ENCODE results near the gene ATRN.

The ATRN gene

DNA sequence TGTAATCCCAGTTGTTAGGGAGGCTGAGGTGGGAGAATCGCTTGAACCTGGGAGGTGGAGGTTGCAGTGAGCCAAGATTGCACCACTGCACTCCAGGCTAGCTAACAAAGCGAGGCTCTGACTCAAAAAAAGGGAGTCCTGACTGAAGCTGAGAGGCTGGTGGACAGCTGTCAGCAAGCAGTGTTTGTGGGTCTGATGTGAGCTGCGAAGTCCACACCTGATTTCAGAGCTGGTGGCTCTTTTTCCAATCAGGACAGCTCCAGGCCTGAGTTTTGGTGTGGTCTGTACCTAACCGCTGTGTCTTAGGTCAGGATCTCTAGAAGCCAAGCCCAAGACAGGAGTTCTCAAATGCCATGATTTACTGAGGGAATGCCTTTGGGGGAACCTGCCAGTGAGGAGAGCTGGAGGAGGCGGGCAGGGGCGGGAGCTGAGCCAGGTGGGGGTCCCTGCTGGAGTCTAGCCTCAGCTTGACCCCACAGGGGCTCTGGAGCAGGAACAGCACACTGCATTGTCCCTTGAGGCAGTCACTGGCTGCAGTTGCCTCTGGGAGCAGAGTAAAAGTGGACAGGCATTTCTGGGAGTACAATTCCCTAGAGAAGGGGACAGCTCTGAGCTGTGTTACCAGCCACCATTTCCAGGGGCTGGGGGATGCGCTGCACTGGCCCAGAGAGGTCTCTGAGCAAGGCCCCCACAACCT is 187.3 kb downstream of the ATRN start:
- no peak overlapping the region for H3K27ac ChIP-seq (ENCODE audit: low read length)
- no peaks in the 10 kb centered on the region for H4K20me1 ChIP-seq (ENCODE audit: insufficient read depth, low read length)
- no peaks in the 10 kb centered on the region for H3K9me3 ChIP-seq (ENCODE audit: insufficient read depth, low read length, severe bottlenecking)
- H3K4me2 ChIP-seq (ENCODE audit: insufficient read depth, low read length) = no peak overlapping the region
- DNase-seq (no peak), ATAC-seq (ENCODE audit: insufficient read depth, low read depth) (no peak)
- H3K4me3 ChIP-seq (ENCODE audit: low read depth in 1 of 2, low read length in 2 of 2) = no peak overlapping the region
- TF ChIP-seq, protein P1, sequence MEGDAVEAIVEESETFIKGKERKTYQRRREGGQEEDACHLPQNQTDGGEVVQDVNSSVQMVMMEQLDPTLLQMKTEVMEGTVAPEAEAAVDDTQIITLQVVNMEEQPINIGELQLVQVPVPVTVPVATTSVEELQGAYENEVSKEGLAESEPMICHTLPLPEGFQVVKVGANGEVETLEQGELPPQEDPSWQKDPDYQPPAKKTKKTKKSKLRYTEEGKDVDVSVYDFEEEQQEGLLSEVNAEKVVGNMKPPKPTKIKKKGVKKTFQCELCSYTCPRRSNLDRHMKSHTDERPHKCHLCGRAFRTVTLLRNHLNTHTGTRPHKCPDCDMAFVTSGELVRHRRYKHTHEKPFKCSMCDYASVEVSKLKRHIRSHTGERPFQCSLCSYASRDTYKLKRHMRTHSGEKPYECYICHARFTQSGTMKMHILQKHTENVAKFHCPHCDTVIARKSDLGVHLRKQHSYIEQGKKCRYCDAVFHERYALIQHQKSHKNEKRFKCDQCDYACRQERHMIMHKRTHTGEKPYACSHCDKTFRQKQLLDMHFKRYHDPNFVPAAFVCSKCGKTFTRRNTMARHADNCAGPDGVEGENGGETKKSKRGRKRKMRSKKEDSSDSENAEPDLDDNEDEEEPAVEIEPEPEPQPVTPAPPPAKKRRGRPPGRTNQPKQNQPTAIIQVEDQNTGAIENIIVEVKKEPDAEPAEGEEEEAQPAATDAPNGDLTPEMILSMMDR (IDR thresholded peaks at IDR 0.05; ENCODE audit: borderline replicate concordance, extremely low read depth, low read length, poor library complexity, severe bottlenecking) = no peak
- no peak for TF ChIP-seq EZH2 (IDR thresholded peaks at IDR 0.05; ENCODE audit: borderline replicate concordance, low read depth, low read length, severe bottlenecking)
- no peaks in the 10 kb centered on the region for H3K79me2 ChIP-seq (ENCODE audit: insufficient read depth, low read length)
- no peaks in the 10 kb centered on the region for H3K4me1 ChIP-seq (ENCODE audit: insufficient read depth, low read length)
- peaks cover 8% of the 10 kb centered on the region for H3K27me3 ChIP-seq (ENCODE audit: insufficient read depth, low read length, poor library complexity)
- no peak overlapping the region for H2AFZ ChIP-seq (ENCODE audit: low read depth, low read length)
- H3K36me3 ChIP-seq (ENCODE audit: insufficient read depth, low read length) = no peaks in the 10 kb centered on the region
- no peak overlapping the region for H3K9ac ChIP-seq (ENCODE audit: low read depth, low read length)

DNA sequence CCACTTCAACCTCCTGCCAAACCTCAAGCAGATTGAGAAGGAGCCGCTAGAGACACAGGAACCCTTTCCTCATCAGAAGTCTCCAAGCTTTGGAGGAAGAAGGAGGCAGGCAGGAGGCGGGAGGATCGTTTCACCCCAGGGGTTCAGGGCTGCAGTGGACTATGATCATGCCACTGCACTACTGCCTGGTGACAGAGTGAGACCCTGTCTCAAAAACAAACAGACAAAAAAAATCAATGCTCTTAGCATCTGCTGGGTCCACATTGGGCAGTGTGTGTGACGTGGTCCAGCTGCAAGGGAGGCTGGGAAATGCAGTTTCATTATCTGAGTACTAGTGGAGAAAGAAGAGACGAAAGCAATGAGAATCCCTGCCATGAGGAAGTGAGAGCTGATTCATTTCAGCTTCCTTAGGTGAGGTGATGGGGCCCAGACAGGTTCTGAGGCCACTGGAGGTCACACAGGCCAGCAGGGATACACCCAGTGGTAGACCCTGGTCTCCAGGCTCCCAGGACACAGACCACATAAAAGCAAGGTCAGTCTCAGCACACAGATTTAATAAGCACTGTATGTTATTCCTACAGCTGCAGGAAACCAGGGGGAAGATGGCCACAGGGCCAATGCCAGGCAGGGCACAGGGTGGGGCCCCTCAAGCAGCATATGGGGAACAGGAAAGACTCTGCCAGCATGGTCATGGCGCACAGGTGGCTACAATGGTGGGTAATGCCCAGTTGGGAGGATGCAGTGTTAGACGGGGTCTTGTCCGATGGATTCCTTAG is 188.1 kb downstream of the ATRN start:
- peaks cover 8% of the 10 kb centered on the region for H3K27me3 ChIP-seq (ENCODE audit: insufficient read depth, low read length, poor library complexity)
- TF ChIP-seq, protein P1 (IDR thresholded peaks at IDR 0.05; ENCODE audit: borderline replicate concordance, extremely low read depth, low read length, poor library complexity, severe bottlenecking) = no peak
- TF ChIP-seq EZH2 (IDR thresholded peaks at IDR 0.05; ENCODE audit: borderline replicate concordance, low read depth, low read length, severe bottlenecking) = no peak
- H2AFZ ChIP-seq (ENCODE audit: low read depth, low read length) = no peak overlapping the region
- H4K20me1 ChIP-seq (ENCODE audit: insufficient read depth, low read length) = no peaks in the 10 kb centered on the region
- H3K4me1 ChIP-seq (ENCODE audit: insufficient read depth, low read length) = no peaks in the 10 kb centered on the region
- H3K79me2 ChIP-seq (ENCODE audit: insufficient read depth, low read length) = no peaks in the 10 kb centered on the region
- H3K27ac ChIP-seq (ENCODE audit: low read length) = no peak overlapping the region
- H3K4me2 ChIP-seq (ENCODE audit: insufficient read depth, low read length) = no peak overlapping the region
- H3K4me3 ChIP-seq (ENCODE audit: low read depth in 1 of 2, low read length in 2 of 2) = no peak overlapping the region
- ATAC-seq (ENCODE audit: insufficient read depth, low read depth) (0 out of 3 replicates have a peak, but pooled peaks have one; percentile 27), DNase-seq (no peak)
- no peaks in the 10 kb centered on the region for H3K9me3 ChIP-seq (ENCODE audit: insufficient read depth, low read length, severe bottlenecking)
- no peak overlapping the region for H3K9ac ChIP-seq (ENCODE audit: low read depth, low read length)
- H3K36me3 ChIP-seq (ENCODE audit: insufficient read depth, low read length) = no peaks in the 10 kb centered on the region

DNA sequence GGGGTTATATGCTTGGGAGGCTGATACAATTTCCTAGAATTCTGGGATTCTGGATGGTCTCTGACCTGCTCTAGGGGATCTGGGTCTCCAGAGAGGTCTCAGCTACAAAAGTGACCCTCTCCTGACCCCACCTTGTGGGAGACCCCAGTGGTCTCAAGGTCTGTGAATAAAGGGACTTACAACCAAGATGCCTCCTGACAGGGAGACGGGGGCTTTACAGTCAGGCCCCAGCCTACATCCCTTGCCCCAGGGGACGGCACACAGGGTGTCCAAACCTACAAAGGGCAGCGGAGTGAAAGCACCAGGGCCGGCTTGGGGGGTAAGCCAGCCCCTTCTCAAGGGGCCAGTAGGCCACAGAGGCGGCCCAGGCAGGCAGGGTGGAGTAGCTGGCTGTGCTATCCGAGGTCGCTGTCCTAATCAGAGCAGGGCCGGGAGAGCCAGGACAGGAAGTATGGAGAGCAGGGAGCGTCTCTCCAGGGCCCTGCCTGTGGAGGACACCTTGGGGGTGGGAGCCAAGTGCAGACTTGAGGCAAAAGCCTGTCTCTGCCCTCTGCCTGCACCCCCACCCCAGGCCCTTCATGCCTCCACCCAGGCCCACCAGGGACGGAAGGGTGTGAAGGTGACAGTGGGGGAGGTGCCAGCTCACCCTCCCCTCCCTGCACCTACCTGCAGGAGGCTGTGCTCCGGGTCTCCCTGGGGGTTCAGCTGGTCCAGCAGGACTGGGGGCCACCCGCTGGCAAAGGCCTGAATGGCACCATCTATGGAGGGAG is 188.9 kb downstream of the ATRN start:
- H3K36me3 ChIP-seq (ENCODE audit: insufficient read depth, low read length) = no peaks in the 10 kb centered on the region
- no peaks in the 10 kb centered on the region for H3K4me1 ChIP-seq (ENCODE audit: insufficient read depth, low read length)
- no peak overlapping the region for H3K4me3 ChIP-seq (ENCODE audit: low read depth in 1 of 2, low read length in 2 of 2)
- H3K27ac ChIP-seq (ENCODE audit: low read length) = no peak overlapping the region
- H3K79me2 ChIP-seq (ENCODE audit: insufficient read depth, low read length) = no peaks in the 10 kb centered on the region
- H3K27me3 ChIP-seq (ENCODE audit: insufficient read depth, low read length, poor library complexity) = peaks cover 8% of the 10 kb centered on the region
- DNase-seq = no peak
- no peak overlapping the region for H2AFZ ChIP-seq (ENCODE audit: low read depth, low read length)
- no peak for ATAC-seq (ENCODE audit: insufficient read depth, low read depth)
- no peaks in the 10 kb centered on the region for H3K9me3 ChIP-seq (ENCODE audit: insufficient read depth, low read length, severe bottlenecking)
- no peak overlapping the region for H3K9ac ChIP-seq (ENCODE audit: low read depth, low read length)
- TF ChIP-seq EZH2 (IDR thresholded peaks at IDR 0.05; ENCODE audit: borderline replicate concordance, low read depth, low read length, severe bottlenecking) = no peak
- TF ChIP-seq, protein P1 (IDR thresholded peaks at IDR 0.05; ENCODE audit: borderline replicate concordance, extremely low read depth, low read length, poor library complexity, severe bottlenecking) = peak; percentile 11
- no peak overlapping the region for H3K4me2 ChIP-seq (ENCODE audit: insufficient read depth, low read length)
- no peaks in the 10 kb centered on the region for H4K20me1 ChIP-seq (ENCODE audit: insufficient read depth, low read length)
